IPS-11a (cell line): Measurements from ENCODE around the gene CDH18.
"Not testable (repeated sequence)": the region's sequence is repeated elsewhere in the genome, so short reads cannot be mapped to it uniquely, and the experiment has no call there.

Experiments
- H3K4me3 ChIP-seq: one replicate; pipeline ENCODE4 v1.5.1; 2013; ENCODE audit warnings: low read depth, low read length, control low read depth

CDH18 gene

GRCh38 chr5:19865336-19866089 is 122.5 kb downstream of the CDH18 start:
- no peak overlapping the region for H3K4me3 ChIP-seq

- no peak overlapping the region for H3K4me3 ChIP-seq
Measured at GRCh38 chr5:19862711-19863110, 125.3 kb downstream of the CDH18 start.

GRCh38 chr5:19859020-19859419 is 129.0 kb downstream of the CDH18 start:
- no peak overlapping the region for H3K4me3 ChIP-seq

- no peak overlapping the region for H3K4me3 ChIP-seq
Measured at GRCh38 chr5:19855931-19856330, 132.1 kb downstream of the CDH18 start.

- H3K4me3 ChIP-seq = no peak overlapping the region
Measured at GRCh38 chr5:19855453-19855852, 132.5 kb downstream of the CDH18 start.

- no peak overlapping the region for H3K4me3 ChIP-seq
Measured at GRCh38 chr5:19855031-19855430, 133.0 kb downstream of the CDH18 start.

- no peak overlapping the region for H3K4me3 ChIP-seq
Measured at GRCh38 chr5:19853616-19854240, 134.3 kb downstream of the CDH18 start.

- no peak overlapping the region for H3K4me3 ChIP-seq
Measured at GRCh38 chr5:19837536-19838174, 150.3 kb downstream of the CDH18 start.

- no peak overlapping the region for H3K4me3 ChIP-seq
Measured at GRCh38 chr5:19835442-19835841, 152.6 kb downstream of the CDH18 start.

GRCh38 chr5:19812720-19813119 is 175.3 kb downstream of the CDH18 start:
- H3K4me3 ChIP-seq = not testable (repeated sequence)

- H3K4me3 ChIP-seq = no peak overlapping the region
Measured at GRCh38 chr5:19806756-19807155, 181.2 kb downstream of the CDH18 start.

GRCh38 chr5:19802686-19803085 is 185.3 kb downstream of the CDH18 start:
- H3K4me3 ChIP-seq = no peak overlapping the region

- no peak overlapping the region for H3K4me3 ChIP-seq
Measured at GRCh38 chr5:19795218-19795617, 192.8 kb downstream of the CDH18 start.

- H3K4me3 ChIP-seq = no peak overlapping the region
Measured at GRCh38 chr5:19790829-19791466, 197.1 kb downstream of the CDH18 start.

- no peak overlapping the region for H3K4me3 ChIP-seq
Measured at GRCh38 chr5:19782566-19782965, 205.4 kb downstream of the CDH18 start.

GRCh38 chr5:19777363-19777762 is 210.6 kb downstream of the CDH18 start:
- no peak overlapping the region for H3K4me3 ChIP-seq

GRCh38 chr5:19776886-19777285 is 211.1 kb downstream of the CDH18 start:
- not testable (repeated sequence) for H3K4me3 ChIP-seq

GRCh38 chr5:19771174-19771835 is 216.7 kb downstream of the CDH18 start:
- no peak overlapping the region for H3K4me3 ChIP-seq

- H3K4me3 ChIP-seq = no peak overlapping the region
Measured at GRCh38 chr5:19770396-19770795, 217.6 kb downstream of the CDH18 start.

GRCh38 chr5:19767987-19768386 is 220.0 kb downstream of the CDH18 start:
- no peak overlapping the region for H3K4me3 ChIP-seq

- no peak overlapping the region for H3K4me3 ChIP-seq
Measured at GRCh38 chr5:19753579-19753978, 234.4 kb downstream of the CDH18 start.
